HG03378 (cell line): ENCODE data around the gene ZNF493.
A peak's percentile ranks its signal among the peaks of the same experiment; 100 is the strongest.

Source experiments
- ATAC-seq: cut with Tn5 transposase; IDR thresholded peaks from one replicate; pipeline ENCODE4 v1.9.1; 2021; ENCODE audit warnings: mild to moderate bottlenecking, moderate library complexity; ENCODE audit not compliant: unreplicated experiment

ZNF493 gene

GRCh38 chr19:21396893-21397572 lies at the start of gene ZNF493:
Gene ZNF493 (plus strand): TSS chr19:21397133. CDS start chr19:21397238, 105 bp downstream.
- peak; percentile 100 for ATAC-seq

- no peak for ATAC-seq
Measured at GRCh38 chr19:21352830-21353229, 44.1 kb upstream of the ZNF493 start.

GRCh38 chr19:21358768-21359451 lies 38.0 kb upstream of the ZNF493 start, which contains the start of gene ZNF738:
Gene ZNF738 (plus strand): TSS chr19:21359000. CDS start chr19:21359141, 141 bp downstream.
- peak; percentile 97 for ATAC-seq

GRCh38 chr19:21362291-21362690 lies 34.6 kb upstream of the ZNF493 start:
- ATAC-seq: no peak

GRCh38 chr19:21383980-21384582 lies 12.9 kb upstream of the ZNF493 start:
- no peak for ATAC-seq

GRCh38 chr19:21396121-21396520 lies 812 bp upstream of the ZNF493 start:
- no peak for ATAC-seq

GRCh38 chr19:21398851-21399250 lies 1.9 kb downstream of the ZNF493 start:
- ATAC-seq: no peak

- no peak for ATAC-seq
Measured at GRCh38 chr19:21402303-21402985, 5.5 kb downstream of the ZNF493 start.

GRCh38 chr19:21410166-21410565 lies 13.2 kb downstream of the ZNF493 start:
- ATAC-seq: no peak

GRCh38 chr19:21422244-21422643 lies 25.3 kb downstream of the ZNF493 start:
- no peak for ATAC-seq

GRCh38 chr19:21423057-21424041 lies 26.4 kb downstream of the ZNF493 start:
- ATAC-seq: no peak

GRCh38 chr19:21430675-21431074 lies 33.7 kb downstream of the ZNF493 start:
- no peak for ATAC-seq

GRCh38 chr19:21432590-21432989 lies 35.7 kb downstream of the ZNF493 start:
- no peak for ATAC-seq

GRCh38 chr19:21434516-21434915 lies 37.6 kb downstream of the ZNF493 start:
- no peak for ATAC-seq

- ATAC-seq: no peak
Measured at GRCh38 chr19:21434967-21435544, 38.1 kb downstream of the ZNF493 start.

- no peak for ATAC-seq
Measured at GRCh38 chr19:21439201-21439751, 42.3 kb downstream of the ZNF493 start.

GRCh38 chr19:21440321-21440720 lies 43.4 kb downstream of the ZNF493 start:
- no peak for ATAC-seq

- ATAC-seq: no peak
Measured at GRCh38 chr19:21451187-21451586, 54.3 kb downstream of the ZNF493 start.

GRCh38 chr19:21454901-21455300 lies 58.0 kb downstream of the ZNF493 start:
- no peak for ATAC-seq

GRCh38 chr19:21460686-21461085 lies 63.8 kb downstream of the ZNF493 start:
- no peak for ATAC-seq
